ENCODE data around the gene SEPTIN10.

DNA sequence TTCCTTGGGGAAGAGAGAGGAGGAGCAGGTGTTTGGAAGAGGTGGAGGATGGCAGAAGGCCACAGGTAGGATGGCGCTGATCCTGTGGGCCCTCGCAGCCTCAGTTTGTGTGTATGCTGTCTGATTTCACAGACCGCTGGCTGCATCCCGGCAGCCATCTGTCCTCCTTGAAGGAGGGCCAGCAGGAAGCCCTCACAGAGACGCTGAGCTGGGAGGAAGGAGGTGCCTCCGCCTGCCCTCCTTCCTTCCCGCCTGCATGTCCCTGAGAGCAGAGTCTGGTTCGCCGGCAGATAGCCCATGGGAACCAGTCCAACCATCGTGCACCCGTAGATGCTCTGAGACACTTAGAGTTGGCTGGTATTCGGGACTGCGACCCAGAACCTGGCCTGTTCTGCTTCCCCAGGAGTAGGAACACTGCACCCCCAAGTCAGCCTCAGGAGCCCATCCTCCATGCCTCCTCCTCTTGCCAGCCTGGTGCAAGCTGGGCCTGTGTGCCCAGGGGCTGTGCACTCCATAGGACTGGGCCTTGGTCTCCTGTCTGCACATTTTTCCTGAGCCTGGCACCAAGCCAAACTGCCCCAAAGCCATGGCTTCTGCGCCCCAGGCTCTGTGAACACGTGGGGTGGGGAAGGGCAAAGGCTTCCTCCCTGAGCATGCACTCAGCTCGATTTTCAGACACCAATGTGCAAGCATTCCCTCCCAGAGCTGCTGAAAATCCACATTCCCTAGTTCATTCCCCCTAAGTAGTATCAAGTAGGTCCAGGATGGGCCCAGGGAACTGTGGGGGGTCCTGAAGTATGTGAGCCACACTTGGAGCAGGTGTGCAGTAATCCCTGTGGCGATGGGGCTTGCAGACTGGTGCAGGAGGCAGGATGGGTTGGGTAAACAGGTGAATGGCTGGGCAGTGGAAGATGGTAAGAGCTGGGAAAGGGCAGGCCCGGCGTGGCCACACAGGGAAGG is 115.6 kb downstream of the SEPTIN10 start:
- TF ChIP-seq, protein P1, sequence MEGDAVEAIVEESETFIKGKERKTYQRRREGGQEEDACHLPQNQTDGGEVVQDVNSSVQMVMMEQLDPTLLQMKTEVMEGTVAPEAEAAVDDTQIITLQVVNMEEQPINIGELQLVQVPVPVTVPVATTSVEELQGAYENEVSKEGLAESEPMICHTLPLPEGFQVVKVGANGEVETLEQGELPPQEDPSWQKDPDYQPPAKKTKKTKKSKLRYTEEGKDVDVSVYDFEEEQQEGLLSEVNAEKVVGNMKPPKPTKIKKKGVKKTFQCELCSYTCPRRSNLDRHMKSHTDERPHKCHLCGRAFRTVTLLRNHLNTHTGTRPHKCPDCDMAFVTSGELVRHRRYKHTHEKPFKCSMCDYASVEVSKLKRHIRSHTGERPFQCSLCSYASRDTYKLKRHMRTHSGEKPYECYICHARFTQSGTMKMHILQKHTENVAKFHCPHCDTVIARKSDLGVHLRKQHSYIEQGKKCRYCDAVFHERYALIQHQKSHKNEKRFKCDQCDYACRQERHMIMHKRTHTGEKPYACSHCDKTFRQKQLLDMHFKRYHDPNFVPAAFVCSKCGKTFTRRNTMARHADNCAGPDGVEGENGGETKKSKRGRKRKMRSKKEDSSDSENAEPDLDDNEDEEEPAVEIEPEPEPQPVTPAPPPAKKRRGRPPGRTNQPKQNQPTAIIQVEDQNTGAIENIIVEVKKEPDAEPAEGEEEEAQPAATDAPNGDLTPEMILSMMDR (IDR thresholded peaks at IDR 0.05), result no peak
- no peak for TF ChIP-seq POLR2A (IDR thresholded peaks at IDR 0.05)

Measured in body of pancreas (tissue), 4 donors.